ENCODE data around the gene ACOT12.

- no peak for TF ChIP-seq ZNF274 (IDR thresholded peaks at IDR 0.05; ENCODE audit: low read depth, low read length)
- TF ChIP-seq YY1 (IDR thresholded peaks at IDR 0.05; ENCODE audit: insufficient read depth, insufficient read length): no peak
Observed at GRCh38 chr5:81300921-81301270, 93.0 kb downstream of the ACOT12 start.
